DLD1 (cell line): ENCODE results near the gene TBC1D22A.

Experiments
- in situ Hi-C: cut with HindIII; loops from 2 replicates; pipeline ENCODE4 v1.10.0; 2017; ENCODE audit warnings: low sequenced_read_pairs

The TBC1D22A gene

DNA sequence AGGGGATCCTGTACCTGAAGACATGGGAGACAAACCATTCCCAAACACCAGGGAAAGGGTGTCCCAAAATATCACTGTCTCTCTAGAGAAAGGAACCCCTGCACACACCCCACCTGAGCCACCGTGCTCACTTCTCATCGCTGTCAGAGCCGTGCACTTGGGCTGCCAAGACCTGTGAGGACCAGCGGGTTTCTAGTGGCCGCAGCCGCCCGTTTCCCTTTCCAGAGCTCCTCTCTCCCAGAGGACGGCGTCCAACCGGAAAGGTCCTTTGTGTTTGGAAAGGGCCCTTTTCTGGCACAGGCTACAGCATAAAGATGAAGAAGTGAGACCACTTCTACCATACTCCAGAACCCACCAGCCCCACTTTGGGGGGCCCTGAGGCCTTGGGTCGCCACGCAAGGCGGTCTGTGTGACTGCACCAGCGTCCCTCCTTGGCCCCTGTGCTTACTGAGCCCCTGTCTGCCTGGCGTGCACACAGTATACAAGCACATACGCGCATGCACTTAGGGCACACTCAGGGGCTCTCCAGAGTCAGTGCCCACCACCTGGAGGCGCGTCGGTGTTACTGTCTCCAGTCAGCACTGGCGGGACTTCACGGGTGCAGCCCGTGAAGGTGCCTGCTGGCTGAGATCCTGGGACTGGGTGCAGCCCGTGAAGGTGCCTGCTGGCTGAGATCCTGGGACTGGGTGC, 381.8 kb downstream of the TBC1D22A start:
- in situ Hi-C loops = no loop called here

DNA sequence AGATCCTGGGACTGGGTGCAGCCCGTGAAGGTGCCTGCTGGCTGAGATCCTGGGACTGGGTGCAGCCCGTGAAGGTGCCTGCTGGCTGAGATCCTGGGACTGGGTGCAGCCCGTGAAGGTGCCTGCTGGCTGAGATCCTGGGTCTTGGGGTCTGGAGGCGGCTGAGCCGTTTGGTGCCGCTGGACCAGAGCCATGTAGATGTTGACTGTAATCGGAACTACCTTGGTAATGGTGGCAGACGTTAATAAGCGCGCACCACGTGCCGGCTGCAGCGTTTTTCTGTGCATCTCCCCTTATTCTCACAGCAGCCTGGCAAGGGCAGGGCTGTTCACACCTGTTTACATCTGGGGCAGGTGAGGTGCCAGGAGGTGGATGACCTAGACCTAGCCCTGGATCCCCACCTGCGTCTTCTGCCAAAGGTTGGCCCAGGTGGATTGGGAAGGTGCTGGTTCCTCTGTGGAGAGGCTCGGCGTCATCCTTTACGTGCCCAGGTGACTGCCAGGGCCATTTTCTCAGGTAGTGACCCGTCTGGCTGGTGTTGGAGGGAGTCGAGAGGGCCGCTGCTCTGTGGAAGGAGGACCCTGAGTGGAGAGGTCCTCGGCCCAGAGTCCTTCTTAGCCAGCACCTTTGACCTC, 382.5 kb downstream of the TBC1D22A start:
- in situ Hi-C loops = no loop called here

DNA sequence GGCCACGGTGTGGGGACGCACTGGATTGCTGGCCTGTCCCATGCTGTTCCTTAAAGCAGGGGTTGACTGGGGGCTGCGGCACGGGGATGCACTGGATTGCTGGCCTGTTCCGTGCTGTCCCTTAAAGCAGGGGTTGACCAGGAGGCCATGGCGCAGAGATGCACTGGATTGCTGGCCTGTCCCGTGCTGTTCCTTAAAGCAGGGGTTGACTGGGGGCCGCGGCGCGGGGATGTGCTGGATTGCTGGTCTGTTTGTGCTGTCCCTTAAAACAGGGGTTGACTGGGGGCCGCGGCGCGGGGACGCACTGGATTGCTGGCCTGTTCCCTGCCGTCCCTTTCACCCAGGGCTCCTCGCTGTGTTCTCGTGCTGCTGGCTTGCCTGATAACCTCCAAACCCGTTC, 383.4 kb downstream of the TBC1D22A start:
- in situ Hi-C loops = no loop called here

DNA sequence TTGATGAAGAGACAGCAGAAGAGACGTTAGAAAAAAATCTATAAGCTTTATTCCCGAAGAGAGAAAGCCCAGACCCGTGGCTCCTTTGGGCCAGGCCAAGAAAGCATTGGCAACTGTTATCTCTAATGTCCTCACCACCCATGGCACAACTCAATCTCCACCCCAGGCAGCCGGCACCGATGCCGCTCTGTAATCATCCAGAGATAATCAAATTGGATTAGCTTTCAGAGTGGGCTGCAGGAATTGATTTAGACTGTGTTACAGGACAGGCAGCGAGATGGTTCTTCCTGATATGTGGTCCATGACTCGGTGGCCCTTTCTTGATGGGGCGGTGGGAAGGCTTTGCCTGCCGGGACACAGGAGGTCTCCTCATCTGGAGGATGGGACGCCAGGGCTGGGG, 383.9 kb downstream of the TBC1D22A start:
- in situ Hi-C loops = no loop called here

DNA sequence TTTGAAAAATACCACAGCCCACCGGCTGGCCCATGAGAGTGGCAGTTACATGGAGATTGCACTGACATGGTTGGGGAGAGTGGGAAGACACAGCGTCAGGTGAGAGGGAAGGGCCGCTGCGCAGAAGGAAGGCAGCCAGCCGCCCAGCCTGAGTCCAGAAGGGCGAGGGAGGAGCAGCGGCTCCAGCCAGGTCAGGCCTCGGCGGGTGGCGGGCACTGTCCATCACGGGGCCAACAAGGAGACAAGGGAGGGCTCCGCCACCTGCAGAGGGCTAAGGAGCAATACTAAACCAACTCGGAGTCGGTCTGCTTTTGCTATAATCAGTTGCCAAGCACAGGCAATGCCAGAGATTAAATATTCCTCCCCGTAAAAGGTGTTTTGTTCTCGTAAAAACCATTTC, 384.5 kb downstream of the TBC1D22A start:
- in situ Hi-C loops = no loop called here

DNA sequence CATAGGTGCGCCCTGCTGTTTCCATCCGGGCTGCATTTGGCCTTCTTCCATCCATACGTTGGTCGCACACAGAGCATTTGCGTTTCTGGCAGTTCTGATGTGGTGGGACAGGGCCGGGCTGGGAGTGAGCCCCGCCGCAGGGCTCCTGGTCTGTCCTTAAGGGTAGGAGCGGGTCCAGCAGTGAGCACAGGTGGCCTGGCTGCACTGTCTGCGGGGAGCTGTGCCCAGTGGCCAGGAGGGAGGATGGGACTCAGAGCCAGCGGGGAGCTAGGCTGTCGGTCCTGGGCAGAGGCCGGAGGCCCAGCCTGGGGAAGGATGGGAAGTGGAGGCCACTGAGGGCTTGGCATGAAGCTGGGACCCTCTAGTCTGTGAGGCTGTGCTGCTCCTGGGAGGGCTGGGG, 385.1 kb downstream of the TBC1D22A start:
- in situ Hi-C loops = no loop called here

DNA sequence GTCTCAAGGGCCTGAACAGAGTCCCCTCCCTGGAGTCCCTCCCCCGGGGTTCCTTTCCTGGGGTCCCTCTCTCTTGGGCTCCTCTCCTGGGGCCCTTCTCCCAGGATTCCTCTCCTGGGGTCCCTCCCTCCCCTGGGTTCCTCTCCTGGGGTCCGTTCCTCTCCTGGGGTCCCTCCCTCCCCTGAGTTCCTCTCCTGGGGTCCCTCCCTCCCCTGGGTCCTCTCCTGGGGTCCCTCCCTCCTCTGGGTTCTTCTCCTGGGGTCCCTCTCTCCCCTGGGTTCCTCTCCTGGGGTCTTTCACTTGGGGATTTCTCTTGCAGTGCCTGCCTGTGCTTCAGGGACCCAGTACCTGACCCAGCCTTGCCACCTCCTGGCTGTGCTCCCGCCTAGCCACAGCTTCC, 386.1 kb downstream of the TBC1D22A start:
- in situ Hi-C loops = no loop called here

DNA sequence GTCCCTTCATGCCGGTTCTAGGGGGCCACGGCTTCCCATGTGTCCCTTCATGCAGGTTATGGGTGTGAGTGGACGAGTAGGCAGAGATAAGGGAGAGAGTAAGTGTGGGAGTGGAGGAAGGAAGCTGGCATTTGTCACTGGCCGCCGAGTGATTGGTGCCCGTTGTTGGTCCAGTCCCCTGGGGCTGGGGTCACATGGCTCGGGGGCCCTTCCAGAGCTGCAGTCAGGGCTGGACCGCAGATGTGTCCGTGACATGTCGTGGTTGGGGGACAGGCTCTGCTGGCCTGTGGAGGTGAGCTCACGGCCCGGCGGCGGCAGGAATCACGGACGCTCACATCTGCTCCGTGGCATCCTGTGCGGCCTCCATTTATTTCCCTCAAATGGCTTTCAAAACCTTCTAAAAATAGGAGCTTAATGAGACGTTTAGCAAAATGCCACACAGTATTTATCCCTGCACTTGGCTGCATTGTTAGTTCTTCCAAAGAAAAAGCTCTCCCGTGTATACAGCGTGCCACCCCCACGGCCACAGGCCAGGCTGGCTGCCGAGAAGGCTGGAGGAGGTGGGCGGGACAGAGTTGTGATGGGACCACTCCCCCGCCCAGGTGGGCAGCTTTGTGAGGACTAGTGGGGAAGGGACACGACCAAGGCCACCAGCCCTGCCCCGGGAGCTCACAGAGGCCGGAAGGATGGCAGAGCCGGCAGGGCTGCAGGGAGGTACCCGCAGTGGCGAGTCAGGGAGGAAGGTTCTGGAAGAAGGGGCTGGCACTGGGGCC, 386.7 kb downstream of the TBC1D22A start:
- in situ Hi-C loops = no loop called here

DNA sequence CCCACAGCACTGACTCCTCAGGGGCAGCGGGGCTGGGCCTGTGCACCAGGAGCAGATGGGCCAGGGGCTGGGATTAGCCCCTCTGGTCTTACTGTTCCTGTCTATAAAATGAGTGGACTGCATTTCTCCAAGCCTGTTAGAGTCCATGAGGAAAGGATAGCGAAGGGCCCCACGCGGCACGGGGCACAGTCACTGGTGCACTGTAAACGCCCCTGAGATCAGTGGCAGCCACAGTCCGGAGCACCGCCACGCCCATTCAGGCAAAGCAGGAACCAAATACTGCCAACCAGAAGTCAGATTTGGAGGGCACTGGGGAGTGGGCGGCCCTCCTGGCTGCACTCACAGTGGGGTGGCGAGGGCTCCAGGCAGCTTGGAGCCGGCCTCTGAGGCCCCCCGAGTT, 387.5 kb downstream of the TBC1D22A start:
- in situ Hi-C loops = no loop called here

DNA sequence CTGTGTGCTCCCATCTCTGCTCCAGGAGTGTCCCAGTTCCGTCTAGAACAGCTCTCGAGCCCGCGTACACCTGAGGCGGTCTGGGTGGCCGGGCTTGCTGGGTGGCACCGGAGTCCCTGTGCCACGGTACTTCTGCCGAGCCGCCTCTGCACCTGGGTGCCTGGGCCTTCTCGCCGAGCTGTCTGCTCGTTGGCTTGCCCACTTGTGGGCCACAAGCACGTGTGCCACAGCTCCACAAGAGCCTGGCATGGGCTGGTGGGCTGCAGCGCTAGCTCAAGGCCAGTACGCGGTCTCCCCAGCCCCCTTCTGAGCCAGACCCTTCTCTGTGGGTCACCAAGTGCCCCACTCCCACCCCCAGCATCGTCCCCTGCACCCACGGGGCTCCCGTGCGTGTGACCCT, 388.0 kb downstream of the TBC1D22A start:
- in situ Hi-C loops = no loop called here

DNA sequence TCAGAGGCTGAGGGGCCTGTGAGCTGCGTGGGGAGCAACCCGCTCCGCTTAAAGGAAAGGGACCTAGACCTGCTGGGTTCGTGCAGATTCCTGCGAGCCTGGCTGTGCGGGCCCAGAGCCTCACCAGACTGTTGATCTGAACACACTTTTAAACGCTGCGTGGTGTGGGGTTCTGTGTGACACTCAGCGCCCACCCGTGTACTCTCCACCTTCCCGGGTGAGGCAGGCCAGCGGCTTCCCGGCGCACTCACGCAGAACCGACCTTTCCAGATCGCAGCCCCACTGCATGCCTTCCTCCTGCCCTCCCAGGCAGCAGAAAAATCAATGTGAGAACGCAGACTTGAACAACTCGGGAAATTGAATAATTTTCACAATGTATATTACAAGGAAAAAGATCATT, 388.6 kb downstream of the TBC1D22A start:
- in situ Hi-C loops = no loop called here

DNA sequence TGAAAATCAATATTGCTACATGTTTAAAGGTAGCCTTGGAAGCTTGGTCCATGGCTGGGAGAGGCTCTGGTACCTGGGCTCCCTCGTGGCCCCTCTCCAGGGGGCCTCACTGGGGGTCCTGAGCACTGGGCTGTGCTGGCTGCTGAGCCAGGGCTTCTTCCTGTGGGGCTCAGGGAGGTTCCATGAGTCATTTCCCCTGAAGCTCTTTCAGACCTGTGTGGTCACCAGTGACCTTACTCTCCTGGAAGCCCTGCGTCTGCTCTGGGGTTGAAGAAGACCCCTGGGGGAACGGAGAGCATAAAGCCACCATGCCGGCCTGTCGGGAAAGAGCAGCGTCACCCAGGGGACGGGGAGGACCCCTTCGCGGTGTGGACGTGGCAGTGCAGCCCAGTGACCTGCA, 389.0 kb downstream of the TBC1D22A start:
- in situ Hi-C loops = no loop called here

DNA sequence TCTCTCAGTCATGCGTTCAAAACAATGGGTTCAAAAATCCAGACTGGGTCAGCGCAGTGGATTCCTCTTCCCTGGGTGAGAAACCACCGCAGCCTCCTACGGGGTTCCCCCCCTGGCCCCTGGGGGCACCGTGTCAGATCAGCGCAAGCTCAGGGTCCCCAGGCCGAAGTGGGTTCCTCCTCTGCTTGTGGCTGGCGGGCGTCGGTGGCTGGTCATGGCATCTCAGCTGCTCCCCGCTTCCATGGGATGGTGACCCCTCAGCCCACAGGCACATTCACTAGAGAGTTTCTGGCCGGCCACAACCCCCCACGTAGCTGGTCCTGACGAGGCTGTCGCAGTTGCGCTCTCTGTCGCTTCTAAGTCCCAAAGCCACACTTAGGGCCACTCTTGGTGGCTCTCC, 389.8 kb downstream of the TBC1D22A start:
- in situ Hi-C loops = no loop called here

DNA sequence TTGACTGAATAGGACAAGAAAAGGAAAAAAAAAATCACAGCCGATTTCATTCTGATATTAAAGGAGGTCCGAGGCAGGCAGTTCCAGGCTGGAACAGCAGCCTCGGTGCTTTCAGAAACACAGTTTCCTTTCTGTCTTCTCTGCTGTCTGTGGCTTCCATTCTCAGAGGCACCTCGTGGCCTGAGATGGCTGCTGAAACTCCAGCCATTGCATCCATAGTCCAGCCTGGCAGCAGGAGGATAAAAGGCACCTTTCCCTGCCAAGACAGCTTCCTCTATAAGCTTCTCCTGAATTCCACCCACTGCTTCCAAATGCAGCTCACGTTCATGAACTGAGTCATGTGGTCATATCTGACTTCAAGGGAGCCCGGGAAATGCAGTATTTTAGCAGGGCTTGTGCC, 390.5 kb downstream of the TBC1D22A start:
- in situ Hi-C loops = no loop called here

DNA sequence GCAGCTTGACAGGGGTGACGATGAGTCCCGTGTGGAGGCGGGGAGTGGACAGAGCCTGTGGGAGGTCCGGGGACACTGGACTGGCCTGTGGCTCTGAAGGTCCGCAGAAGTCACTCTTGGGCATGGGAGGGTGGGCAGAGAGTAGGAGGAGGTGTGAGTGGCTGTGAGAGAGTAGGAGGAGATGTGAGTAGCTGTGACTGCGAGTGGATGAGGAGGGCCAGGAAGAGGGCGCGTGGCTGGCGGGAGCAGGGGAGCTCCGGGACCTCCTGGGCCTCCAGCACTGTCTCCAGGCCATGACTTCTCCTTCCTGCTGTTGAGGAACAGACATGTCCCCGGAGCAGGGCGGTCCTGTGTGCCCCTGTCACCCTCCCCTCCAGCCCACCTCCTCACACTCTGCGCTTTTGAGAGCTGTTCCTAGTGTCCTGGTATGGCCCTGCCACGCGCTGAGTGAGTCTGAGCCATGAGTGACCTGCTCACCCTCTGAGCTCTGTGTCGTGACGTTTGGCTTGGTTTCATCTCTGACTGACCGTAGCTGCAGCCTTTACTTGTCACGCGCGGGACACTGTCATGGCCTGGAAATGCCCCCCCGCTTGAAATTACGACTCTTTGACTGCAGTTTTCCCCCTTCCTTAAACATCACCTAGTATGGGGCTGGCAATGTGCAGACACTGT, 391.5 kb downstream of the TBC1D22A start:
- in situ Hi-C loops = no loop called here

DNA sequence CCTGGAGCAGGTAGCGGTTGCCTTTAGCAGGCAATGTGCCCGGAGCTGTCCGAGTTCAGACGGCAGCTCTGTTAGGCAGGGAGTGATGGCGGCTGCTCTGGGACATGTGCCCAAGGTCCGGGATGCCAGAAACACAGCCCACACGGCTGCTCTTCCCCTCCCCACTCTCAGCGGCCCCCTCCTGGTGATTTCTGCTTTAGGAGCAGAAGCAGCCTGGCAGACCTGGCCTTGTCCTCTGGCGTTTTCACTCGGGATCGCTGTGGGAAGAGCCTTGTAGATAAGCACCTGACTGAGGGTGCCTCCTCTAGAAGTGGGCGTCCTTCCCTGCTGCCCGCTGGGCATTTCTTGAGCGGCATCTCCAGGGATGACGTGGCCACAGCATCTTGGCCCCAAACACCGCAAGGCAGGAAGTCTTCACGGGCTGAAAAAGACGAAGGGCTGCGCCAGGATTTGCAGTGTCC, 392.2 kb downstream of the TBC1D22A start:
- in situ Hi-C loops = no loop called here

DNA sequence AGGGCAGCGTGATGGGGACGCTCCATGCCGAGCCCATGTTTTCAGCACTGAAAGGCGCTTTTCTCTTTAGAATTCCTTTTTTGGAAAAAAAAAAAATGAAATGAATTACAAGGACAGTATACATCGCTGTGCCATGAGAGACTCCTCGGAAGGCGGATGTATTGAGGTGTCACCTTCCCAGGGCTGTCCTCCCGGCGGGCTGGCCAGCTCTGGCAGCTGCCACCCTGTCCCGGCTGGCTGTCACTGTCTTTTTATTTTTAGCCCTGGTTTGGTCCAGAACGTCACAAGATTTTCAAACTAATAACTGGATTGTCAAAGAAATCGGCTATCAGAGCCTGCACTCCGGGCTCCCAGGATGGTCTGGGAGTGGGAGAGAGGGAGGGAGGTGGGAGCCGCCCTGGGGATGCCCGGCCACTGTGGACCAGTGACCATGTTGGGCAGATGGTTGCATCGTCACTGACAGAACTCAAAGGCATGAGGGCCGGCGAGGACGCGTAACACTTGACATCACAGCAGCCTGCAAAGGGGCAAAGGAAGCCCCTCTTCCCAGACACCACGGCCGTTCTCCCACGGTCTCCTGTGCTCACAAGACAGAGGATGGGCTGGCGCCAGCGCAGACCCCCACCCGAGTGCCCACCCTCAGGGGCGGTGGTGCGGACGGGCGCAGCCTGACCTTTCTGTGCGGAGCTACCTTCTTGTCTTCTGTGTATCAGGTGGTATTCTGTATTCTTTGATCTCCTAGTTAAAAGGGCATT, 392.9 kb downstream of the TBC1D22A start:
- in situ Hi-C loops = no loop called here

DNA sequence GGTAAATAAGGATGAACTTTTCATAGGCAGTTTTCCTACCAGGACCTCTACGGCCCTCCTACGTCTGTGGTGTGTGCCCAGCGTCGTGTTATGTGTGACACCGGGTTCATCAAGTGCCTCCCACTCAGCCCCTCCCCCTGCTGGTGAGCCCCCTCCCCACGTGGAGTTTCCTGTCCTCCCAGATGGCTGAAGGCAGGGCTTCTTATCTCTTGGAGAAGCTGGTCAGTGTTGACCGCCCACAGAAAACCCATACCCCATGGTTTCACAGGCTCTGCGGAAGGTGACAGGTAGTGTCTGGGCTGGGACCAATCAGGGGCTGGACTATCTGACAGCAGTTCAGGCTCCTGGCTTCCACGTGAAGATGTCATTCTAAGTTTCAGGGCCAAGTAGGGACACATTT, 393.5 kb downstream of the TBC1D22A start:
- in situ Hi-C loops = no loop called here

DNA sequence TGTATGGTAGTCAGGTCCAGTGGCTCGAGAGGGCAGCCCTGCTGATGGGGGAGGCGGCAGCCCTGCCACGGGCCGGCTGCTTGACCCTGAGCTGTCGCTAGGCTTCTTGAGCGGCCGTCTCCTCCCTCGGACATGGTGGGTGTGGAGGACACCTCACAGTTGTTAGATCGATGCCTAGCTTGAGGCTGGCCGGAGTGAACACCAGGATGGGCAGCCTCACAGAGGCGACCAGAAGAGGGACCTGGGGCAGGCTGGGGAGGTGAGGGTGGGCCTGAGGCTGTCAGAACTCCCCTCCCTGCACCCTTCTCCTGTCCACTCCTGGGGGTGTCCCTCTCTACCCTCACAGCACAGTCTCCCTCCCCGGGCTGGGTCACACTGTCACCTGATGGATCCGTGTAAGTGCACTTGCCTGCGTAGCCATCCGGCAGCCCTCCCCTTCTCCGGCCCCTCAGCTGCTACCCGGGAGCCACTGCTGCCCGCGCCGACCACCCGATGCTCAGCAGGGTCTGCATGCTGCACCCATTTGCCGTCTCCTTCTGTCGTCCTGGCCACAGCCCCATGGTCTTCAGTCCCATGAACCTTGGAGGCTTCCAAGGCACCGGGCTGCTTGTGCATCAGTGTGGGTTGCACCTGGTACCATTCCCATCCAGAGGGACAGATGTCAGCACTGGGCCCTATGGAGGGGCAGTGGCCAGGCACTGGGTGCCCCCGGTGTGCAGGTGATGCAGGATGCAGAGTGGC, 394.1 kb downstream of the TBC1D22A start:
- in situ Hi-C loops = no loop called here

DNA sequence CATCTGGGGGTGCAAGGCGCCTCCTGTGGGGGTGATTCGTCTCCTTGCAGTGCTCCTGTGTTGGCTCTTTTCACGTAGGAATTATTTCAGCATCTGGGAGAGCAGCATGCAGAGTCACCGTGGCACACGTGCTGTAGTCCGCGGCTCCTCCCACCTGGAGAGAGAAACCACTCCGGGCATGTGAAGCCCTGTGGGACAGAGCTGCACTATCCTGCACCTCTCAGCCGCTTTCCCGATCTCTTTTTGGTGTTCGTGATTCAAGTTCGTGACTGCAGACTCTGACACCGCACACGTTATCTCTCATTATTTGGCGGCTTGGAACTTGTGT, 394.6 kb downstream of the TBC1D22A start:
- in situ Hi-C loops = no loop called here
